ENCODE measurements around the gene ABLIM3.

Gene ABLIM3

DNA sequence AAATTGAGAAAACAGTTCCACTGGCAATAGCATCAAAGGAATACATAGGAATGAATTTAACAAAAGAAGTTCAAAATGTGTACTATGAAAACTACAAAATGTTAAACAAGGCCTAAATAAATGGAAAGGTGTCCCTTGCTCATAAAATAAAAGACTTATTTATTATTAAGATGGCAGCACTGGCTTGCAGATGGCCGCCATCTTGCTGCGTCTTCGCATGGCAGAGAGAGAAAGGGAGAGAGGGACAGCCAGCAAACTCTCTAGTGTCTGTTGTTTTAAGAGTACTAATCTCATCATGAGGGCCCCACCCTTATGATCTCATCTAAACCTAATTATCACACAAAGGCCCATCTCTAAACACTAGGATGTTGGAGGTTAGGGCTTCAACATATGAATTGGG, 47.1 kb downstream of the ABLIM3 start:
- DNase-seq (ENCODE audit: low read depth): no peak

DNA sequence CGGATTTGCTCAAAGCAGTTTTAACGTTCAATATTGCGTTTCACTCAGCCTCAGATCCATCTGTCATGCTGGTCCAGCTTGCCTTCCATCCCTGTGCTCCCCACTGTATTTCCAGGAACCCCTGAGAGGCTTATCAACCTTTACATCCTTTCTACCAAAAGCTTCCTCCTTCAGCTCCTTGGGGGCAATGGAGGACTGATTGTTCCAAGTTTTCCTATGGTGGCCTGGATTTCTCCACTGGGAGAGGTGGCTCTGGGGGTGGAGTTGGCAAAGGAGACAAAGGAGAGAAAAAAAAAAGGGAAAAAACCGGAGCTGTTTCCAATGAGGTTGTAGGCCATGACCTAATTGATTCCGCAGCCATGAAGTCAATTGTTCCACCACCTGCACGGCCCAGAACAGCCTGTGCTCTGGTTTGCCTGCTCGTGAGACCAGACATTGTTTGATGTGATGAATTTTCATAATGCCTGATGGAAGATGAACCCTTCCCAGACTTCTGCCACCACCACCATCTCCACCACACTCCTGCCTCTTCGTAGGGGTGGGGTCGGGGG, 54.1 kb downstream of the ABLIM3 start:
- DNase-seq (ENCODE audit: low read depth): no peak

DNA sequence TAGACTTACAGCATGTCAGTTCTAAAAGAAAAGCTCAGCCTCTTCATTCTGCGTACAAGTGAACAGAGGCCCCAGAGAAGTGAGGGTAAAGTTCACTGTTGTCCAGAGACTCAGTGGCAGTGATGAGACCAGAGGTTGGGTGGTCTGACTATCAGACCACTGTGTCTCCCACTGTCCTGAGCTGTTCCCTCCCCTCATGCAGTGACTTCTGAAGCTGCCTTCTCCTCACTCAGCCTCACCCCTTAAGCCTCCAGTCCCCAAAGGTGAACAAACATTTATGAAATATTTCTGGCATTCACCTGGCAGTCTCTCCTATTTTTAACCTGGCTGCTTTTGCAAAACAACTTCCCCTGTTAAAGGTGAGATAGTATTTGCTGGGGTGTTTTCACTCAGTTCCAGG, 54.7 kb downstream of the ABLIM3 start:
- no peak for DNase-seq (ENCODE audit: low read depth)

DNA sequence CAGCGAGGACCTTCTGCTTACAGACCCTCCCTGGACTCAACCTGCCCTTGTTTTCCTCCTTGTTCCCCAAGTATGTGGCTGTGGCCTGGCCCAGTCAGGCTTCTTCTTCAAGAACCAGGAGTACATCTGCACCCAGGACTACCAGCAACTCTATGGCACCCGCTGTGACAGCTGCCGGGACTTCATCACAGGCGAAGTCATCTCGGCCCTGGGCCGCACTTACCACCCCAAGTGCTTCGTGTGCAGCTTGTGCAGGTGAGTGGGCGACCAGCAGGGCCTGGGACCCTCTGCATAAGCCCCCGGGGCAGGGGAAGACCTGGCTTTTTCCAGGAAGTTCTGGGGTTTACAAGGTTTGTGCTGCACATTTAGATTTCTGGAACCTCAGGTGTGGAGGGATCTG, 56.9 kb downstream of the ABLIM3 start:
- no peak for DNase-seq (ENCODE audit: low read depth)

DNA sequence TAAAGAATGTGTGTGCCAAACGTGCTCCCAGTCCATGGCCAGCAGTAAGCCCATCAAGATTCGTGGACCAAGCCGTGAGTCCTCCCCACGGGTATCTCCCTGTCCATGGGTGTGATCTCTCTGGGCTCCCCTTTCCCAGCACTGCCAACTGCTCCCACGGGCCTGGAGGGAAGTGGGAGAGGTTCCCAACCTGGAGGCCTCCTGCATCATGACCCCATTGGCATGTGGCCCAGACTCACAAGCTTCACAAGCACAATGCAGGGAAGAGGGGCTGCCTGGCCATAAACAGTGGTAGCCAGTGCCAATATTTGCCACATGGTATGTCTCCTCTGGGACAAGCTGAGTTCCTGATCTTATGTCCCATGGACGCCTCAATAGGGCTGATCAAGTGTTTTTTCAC, 59.1 kb downstream of the ABLIM3 start:
- DNase-seq (ENCODE audit: low read depth): no peak

DNA sequence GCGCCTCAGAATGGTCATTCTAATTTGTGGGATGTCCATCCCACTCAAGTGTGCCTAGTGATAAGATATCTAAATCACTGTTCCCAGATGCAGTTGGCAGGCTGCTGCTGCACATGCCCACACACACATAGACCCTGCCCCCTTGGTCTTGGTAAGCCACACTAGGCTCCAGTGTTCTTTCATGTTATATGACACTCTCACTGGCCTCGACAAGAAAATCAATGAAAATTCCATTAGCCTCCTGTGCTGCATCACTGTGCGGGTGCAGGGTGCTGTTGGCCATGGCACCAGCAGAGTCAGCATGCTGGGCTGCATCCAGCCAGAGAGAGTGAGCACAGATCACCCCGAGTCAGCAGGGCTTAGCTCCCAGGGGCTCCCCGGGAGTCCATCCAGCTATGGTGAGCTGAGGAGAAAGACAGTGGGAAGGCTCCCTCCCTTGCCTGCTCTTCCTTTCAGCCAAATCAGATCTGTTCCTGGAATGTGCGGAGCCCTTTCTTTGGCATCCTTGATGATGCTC, 59.9 kb downstream of the ABLIM3 start:
- DNase-seq (ENCODE audit: low read depth): no peak

DNA sequence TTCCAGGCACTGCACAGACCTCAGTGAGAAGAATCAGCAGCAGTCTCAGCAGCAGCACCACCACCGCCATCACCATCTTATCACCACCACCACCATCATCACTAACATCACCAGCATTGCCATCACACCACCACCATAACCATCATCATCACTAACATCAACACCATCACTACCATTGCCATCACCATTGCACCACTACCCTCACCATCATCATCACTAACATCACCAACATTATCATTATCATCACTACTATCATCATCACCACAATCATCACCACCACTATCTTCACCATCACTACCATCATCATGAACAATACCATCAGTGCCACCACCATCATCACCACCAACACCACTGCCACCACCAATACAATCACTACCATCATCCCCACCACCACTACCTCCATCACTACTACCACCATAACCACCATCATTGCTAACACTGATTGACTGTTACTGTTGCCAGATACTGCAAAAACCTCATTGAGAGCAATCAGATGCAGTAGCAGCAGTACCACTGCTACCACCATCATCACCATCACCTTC, 61.7 kb downstream of the ABLIM3 start:
- no peak for DNase-seq (ENCODE audit: low read depth)

DNA sequence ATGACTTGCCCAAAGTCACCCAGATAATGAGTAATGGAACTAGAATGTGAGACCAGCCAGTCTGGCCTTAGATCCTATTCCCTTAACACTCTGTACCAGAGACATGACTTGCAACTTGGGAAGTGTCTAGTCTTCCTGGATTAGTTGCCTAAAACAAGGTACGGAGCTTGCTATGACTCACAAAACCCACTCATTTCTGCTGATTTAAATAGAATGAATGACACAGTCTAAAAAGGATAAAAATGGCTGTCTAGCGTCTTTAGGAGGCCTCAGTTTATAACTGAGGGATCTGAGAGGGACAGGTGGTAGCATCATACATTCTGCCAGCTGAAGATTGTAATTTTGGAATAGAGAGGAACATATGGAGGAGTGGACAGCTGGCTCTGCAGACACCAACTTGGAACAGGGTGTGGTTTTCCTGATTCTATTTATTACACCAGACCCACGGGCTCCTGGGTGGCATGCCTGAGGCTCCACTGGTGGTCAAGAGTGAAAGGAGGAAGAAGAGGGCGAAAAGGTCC, 62.7 kb downstream of the ABLIM3 start:
- DNase-seq (ENCODE audit: low read depth): no peak

DNA sequence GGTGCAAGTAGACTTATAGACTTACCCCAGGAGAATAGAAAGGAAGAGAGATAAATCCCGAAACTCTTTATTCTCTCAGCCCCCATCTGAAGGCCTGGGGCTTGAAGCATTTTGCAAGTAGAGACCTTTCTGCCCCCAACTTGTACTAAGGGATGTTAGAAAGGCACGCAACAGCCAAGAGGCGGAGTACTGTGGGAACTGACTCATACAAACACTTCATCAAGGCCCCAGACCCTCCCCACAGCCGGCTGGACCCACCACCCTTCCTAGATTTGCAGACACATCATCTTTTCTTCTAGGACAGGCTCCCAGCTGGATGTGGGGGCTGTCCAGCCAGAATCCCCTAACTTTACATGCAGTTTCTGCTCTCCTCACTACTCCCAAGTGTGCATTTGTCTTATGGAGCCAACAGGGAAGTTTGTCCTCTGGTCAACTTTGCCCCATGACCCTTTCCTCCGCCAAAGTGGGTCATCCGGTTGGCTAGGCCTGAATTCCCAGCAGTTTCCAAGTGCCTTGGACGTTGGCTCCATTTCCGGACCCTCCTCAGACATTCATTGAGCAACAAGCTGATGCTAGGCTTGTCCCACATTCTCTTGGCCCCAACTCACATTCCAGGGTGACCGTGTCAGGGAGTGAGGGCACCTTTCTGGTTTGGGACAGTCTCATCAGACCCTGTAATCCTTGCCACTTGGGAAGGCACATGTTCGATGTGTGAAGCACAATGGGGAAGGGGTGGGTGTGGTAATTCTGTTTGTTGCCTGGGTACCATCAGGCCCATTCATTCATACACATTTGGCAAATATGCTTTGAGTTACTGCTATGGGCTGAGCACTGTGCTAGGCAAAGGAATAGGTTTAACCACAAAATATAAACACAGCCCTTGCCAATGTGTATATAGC, 64.6 kb downstream of the ABLIM3 start:
- no peak for DNase-seq (ENCODE audit: low read depth)

DNA sequence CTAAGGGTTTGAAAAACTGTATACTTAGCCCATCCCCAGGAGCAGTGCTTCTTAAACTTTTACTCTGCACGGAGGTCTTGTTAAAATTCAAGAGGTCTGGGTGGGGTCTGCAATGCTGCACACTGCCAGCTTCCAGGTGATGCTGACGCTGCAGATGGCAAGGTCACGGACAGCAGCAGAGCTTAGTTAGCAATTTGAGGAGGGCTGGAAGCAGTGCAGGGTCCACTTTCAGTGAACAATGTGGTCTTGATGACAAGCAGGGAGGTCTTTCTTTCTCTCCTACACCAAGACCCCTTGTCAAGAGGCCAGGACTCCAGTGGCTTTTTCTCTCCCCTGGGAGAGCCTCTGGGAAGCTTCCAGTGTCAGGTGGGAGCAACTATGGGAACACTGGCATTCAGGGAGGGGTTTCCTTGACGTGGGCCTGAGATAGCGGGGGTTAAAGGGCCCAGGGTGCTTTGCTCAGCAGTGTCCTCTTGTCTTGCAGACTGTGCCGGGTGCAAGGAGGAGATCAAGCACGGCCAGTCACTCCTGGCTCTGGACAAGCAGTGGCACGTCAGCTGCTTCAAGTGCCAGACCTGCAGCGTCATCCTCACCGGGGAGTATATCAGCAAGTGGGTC, 65.3 kb downstream of the ABLIM3 start:
- no peak for DNase-seq (ENCODE audit: low read depth)

DNA sequence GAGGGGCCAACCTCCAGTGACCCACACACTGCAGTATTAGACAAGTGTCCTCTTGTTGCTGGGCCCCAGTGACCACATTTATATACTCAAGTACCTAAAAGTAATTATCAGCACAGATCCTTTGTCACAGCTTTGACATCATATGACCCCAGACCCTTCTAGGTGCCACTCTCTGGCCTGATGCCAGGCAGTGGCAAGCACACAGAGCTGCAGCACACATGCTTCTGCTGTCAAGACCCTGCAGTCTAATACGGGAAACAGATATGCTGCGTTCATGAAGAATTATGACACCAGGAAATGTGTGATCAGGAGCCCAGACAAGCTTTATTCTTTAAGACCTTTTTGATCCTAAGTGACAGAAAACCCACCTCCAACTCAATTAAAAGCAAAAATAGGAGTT, 66.5 kb downstream of the ABLIM3 start:
- no peak for DNase-seq (ENCODE audit: low read depth)

DNA sequence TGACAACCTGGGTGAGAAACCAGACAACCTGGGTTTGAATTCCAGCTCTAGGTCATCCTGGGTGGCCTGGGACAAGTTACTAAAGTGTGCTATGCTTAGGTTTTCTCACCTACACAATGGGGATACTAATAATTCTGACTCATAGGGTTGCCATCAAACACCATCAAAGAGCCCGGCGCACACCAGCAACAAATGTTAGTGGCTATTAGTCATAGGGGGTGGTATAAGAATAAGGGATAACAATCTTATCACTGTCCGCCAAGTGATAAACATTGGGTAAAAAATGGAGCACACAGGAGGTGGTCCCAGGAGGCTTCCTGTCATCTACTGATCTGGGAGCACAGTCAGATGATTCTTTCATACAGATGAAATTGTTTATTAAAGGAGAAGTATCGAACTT, 68.9 kb downstream of the ABLIM3 start:
- no peak for DNase-seq (ENCODE audit: low read depth)

DNA sequence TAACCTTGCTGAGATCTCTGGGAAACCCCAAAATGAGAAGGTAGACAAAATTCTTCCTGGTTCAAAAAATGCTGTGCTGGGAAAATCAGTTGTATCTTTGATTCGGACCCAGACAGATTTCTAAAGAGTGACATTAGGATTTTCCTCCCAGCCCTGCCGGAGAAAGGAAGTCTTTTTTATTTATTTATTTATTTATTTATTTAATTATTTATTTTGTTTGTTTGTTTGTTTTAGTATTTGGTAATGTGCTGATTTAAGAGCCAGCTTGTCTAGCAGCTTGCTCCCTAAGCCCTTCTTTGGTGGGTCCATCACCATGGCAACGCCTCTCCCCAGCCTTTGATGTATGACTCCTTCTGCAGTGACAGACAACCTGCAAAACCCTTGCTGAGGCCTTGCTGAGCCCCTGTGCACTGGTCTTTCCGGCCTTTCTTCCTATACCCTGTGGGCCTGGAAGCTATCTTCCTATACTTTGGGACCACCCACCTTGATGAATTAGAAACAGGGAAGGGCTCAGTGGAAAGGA, 69.7 kb downstream of the ABLIM3 start:
- DNase-seq (ENCODE audit: low read depth): no peak

DNA sequence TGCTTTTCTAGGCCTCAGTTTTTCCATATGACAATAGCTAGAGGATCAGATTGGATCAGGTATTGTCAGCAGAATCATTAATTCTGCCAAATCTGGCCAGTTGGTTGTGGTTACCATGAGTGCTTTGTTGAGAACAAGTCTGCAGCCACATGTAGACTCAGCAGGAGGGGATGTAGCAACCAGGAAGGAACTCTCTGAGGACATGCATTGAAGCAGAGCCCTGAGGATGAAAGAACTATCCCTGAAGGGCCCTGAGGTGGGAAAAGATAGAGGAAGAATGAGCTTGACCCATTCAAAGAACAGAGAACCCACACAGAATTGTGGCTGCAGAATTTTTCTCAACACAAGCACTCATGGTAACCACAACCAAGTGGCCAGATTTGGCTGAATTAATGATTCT, 70.3 kb downstream of the ABLIM3 start:
- DNase-seq (ENCODE audit: low read depth): no peak

DNA sequence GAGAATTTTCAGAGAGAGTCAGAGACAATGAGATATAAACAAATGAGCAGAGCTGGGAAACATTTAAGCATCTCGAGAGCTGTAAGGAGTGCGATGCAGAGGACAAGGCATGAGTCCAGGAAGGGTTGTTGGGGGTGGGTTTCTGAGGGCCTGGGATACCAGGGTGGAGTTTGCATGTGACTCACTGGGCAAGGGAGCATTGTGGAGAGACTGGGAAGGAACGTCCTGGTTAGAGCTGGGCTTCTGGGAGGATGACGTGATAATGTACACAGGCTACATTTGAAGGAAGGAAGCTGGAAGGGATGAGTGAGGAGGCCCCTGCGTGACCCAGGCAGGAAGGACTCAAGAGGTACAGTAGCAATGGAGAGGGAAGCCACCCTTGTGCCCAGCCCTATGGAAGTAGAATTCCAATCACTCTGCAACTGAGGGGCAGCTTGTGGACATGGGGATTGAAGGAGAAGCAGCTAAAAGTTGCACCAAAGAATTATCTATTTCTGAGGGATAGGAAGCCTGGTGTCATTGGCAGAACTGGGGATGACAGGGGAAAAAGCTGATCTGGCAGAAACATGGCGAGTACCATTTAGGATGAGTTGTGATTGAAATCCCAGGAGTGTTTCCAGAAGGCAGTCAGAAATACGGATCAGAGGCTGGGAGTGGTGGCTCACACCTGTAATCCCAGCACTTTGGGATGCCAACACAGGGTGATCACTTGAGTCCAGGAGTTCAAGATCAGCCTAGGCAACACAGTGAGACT, 71.1 kb downstream of the ABLIM3 start:
- DNase-seq (ENCODE audit: low read depth): no peak

DNA sequence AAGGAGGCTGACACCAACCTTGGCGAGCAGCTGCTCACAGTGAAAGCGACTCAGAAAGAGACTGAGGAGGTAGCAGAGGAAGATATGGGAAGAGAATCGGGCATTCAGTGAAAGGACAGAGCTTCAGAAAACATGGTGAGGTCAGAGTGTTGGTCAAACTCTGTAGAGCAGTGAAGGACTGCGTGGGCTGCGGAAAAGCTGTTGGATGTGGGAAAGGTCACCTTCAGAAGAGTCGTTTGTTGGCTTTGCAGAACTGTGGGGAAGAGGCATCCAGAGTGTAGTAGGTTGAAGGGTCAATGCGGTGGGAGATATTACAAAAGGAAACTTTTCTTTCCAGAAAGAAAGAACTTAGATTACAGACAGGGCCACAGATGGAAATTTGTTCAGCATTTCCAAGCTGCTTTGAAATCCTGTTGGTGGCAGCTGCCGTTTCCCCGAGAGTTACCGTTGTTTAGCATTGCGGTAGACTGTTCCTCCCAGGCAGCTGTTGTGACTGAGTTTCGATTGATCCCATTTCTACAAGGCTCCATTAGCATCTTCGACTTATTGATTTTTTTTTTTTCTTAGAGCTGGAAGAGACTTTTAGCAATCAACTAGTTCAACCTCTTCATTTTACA, 72.1 kb downstream of the ABLIM3 start:
- no peak for DNase-seq (ENCODE audit: low read depth)

DNA sequence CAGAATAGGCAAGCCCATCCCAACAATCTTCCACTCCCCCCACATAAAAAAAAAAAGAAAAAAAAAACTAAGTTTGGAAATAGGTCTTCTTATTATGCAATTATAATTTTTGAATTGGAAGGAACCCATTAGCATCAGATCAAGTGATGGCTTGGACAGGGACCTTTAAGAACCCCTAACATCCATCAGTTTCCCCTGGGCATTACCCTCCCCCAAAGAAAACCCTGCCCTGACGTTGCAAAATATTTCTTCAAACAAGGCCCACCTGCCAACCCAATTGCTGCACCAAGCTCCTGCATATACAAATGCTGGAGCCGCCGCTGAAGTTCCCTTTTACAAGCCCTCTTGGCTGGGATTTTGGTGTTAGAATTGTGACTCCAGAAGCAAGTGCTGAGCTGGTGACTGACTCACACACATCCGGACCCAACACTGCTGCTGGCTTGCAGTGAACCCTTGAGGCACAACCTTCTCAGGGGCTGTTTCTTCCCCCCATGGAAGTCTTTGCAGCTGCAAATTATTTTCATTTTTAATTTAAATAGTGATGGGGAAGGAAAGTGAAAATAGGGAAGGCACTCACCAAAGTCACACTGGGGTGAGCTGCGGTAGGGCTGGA, 74.3 kb downstream of the ABLIM3 start:
- DNase-seq (ENCODE audit: low read depth): no peak

DNA sequence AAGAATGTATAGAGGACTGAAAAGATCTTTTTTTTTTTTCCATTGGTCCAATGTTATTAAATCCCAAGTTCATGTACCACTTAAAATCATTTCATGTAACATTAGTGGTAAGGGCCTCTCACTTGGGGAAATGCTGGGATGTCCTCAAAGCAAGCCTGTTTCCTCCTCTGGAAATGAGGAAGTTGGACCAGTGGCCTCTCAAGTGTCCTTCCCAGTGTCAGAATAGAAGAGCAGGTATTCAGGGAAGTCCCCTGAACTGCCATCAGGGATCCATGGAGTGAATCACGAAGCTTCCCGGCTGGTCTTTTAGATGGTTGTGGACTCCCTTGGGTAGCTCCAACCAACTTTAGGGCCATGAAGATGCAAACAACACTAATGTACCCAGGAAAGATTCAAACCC, 75.2 kb downstream of the ABLIM3 start:
- DNase-seq (ENCODE audit: low read depth): no peak

DNA sequence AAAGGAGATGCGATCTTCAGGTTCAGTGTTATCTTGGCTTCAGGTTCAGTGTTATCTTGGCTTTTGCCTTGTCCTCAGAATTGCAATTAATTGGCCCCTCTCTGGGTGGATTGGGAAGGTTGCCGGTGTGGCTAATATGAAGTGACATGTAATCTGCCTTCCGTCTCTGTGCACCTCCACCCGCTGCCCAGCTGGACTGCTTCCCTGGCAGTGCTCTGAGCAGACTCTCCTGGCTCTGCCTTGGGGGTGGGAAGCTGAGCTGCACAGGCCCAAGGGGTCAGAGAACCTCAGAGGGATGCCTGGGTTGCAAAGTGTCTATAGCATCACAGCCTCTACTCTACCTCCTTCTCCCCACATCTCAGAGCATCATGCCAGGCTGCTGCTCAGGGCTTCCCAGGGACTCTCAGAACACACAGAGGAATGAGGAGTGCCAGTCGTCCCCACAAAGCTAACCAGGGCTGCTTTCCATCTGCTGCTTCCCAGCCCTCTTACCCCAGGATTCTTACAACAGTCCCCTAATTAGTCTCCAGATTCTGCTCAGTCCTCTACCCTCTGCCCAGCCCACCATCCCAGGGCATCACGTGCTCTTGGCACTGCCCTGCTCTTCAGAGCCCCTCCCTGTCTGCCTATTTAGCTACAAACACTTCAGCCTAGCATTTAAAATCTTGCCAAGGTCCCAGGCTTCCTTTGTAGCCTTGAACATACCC, 76.0 kb downstream of the ABLIM3 start:
- DNase-seq (ENCODE audit: low read depth): no peak

DNA sequence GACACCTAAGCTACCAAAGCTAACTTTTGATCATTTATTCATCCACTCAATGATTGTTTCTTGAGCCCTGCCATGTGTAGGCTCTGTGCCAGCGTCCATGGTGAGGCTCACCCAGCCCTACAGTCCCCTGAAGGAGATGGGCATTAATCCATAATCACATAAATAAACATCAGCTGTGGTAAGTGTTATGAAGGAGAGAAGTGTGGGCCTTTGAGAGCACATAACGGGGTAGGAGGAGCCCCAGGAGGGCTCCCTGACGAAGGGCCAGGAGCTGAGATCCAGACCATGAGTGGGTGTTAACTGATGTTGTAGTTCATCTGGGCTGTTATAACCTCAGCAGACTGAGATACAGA, 76.5 kb downstream of the ABLIM3 start:
- no peak for DNase-seq (ENCODE audit: low read depth)
